Progenitor cell of endocrine pancreas (in vitro differentiated cells): ENCODE results near the gene CCDC13. TPM values are rescaled to one million over a fixed set of nuclear protein-coding genes. Genes with fewer than 3 reads are reported as not detected.

ENCODE experiments used
- DNase-seq: peaks from one replicate; pipeline ENCODE4 v3.0.0; 2021; ENCODE audit warnings: low spot score; ENCODE audit not compliant: unreplicated experiment
- H3K27ac Mint-ChIP-seq: 2 replicates; pipeline ENCODE4 v1.8.0; 2021; ENCODE audit warnings: mild to moderate bottlenecking, moderate library complexity, mixed read lengths
- H3K27me3 Mint-ChIP-seq: 2 replicates; pipeline ENCODE4 v1.8.0; 2021; ENCODE audit warnings: mixed read lengths
- H3K36me3 Mint-ChIP-seq: 2 replicates; pipeline ENCODE4 v1.8.0; 2022; ENCODE audit warnings: mixed read lengths; ENCODE audit not compliant: insufficient read depth
- H3K4me1 Mint-ChIP-seq: 2 replicates; pipeline ENCODE4 v1.8.0; 2021; ENCODE audit warnings: low read depth, mixed read lengths
- H3K4me3 Mint-ChIP-seq: 2 replicates; pipeline ENCODE4 v1.8.0; 2021; ENCODE audit warnings: low read depth, mild to moderate bottlenecking, moderate library complexity, mixed read lengths
- H3K9me3 Mint-ChIP-seq: 2 replicates; pipeline ENCODE4 v1.8.0; 2021; ENCODE audit warnings: low read depth, mixed read lengths
- CTCF ChIP-seq: fragments of 200-600 bp; sonication (generic); IDR thresholded peaks from one replicate; pipeline ENCODE4 v1.5.0; 2021; ENCODE audit warnings: antibody characterized with exemption, mild to moderate bottlenecking; ENCODE audit not compliant: unreplicated experiment
- total RNA-seq: library from RNA; stranded (reverse); gene quantifications from 2 replicates; pipeline ENCODE4 v1.2.1, GENCODE V29; 2021

Gene CCDC13
- total RNA-seq, 1 donor from 2014 or later: 2.3 TPM

DNA sequence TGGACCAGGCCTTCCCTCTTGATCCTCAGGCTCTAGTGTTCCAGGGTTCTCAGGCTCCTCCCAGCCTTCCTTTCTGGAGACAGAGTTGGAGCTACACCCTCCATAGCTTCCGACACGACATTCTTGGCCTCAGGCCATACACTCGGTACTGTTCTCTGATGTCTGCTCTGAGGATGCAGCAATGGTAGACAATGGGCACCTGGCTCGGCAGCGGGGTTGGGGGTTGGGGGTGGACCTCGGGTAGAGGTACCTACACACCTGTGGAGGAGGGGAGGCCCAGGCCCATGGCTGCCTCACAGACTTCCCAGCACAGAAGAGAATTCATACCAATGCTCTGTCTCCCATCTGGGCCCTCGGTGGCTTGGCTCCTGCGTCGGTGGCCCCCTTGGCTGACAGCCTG, 21.4 kb downstream of the CCDC13 start:
- H3K27ac Mint-ChIP-seq: no peak overlapping the region
- no peak overlapping the region for H3K4me3 Mint-ChIP-seq
- no peaks in the 10 kb centered on the region for H3K27me3 Mint-ChIP-seq
- no peaks in the 10 kb centered on the region for H3K9me3 Mint-ChIP-seq
- peaks cover 3% of the 10 kb centered on the region for H3K4me1 Mint-ChIP-seq
- no peak for TF ChIP-seq CTCF
- no peak for DNase-seq
- H3K36me3 Mint-ChIP-seq: no peaks in the 10 kb centered on the region

- no peaks in the 10 kb centered on the region for H3K27me3 Mint-ChIP-seq
- H3K4me3 Mint-ChIP-seq: no peak overlapping the region
- DNase-seq: no peak
- no peaks in the 10 kb centered on the region for H3K36me3 Mint-ChIP-seq
- no peak for TF ChIP-seq CTCF
- H3K27ac Mint-ChIP-seq: no peak overlapping the region
- H3K4me1 Mint-ChIP-seq: peaks cover 10% of the 10 kb centered on the region
- no peaks in the 10 kb centered on the region for H3K9me3 Mint-ChIP-seq
Observed at GRCh38 chr3:42750834-42751233, 22.2 kb downstream of the CCDC13 start.

GRCh38 chr3:42749753-42750231, 23.3 kb downstream of the CCDC13 start:
- Mint-ChIP-seq H3K27me3 (no peaks in the 10 kb centered on the region), H3K27ac (no peak overlapping the region), H3K9me3 (no peaks in the 10 kb centered on the region)

GRCh38 chr3:42749025-42749752, 23.9 kb downstream of the CCDC13 start:
- H3K4me1 Mint-ChIP-seq: peaks cover 13% of the 10 kb centered on the region
- no peak overlapping the region for H3K27ac Mint-ChIP-seq
- no peaks in the 10 kb centered on the region for H3K9me3 Mint-ChIP-seq
- TF ChIP-seq CTCF: no peak
- H3K27me3 Mint-ChIP-seq: no peaks in the 10 kb centered on the region
- H3K36me3 Mint-ChIP-seq: no peaks in the 10 kb centered on the region
- H3K4me3 Mint-ChIP-seq: no peak overlapping the region
- no peak for DNase-seq

More at GRCh38 chr3:42749753-42750231, 23.3 kb downstream of the CCDC13 start:
- Mint-ChIP-seq H3K4me1 (peaks cover 12% of the 10 kb centered on the region), H3K36me3 (no peaks in the 10 kb centered on the region), H3K4me3 (no peak overlapping the region)
- peak; percentile 49 for TF ChIP-seq CTCF
- no peak for DNase-seq

DNA sequence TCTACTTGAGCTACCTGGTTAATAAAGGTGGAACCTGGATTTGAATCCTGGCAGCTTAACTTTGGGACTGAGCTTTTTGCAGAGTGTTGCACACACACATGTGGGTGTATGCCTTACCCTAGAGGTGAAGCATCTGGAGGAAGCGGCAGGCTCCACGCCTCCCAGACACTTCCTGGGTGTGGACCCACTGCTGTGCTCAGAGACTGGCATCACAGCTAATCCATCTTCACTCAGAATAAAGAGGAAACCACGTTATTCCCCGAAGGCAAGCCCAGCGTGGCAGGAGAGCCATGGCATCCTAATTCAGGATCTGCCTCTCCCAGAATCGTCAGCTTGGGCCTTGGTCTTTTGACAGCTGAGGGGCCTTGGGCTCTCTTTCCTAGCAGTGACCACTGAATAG, 25.5 kb downstream of the CCDC13 start:
- Mint-ChIP-seq H3K4me1 (peaks cover 13% of the 10 kb centered on the region), H3K36me3 (no peaks in the 10 kb centered on the region), H3K9me3 (no peaks in the 10 kb centered on the region), H3K27ac (no peak overlapping the region), H3K27me3 (no peaks in the 10 kb centered on the region), H3K4me3 (no peak overlapping the region)
- DNase-seq: no peak
- TF ChIP-seq CTCF: no peak
